Body of pancreas (tissue), 4 donors: ENCODE data around the gene FOXF1.

Experiments used
- POLR2A ChIP-seq, 3 donors: fragments of 450-650 bp; IDR thresholded peaks; one replicate each; pipeline ENCODE4 v1.6.1; 2016; ENCODE audit warnings: antibody characterized with exemption in 3 of 3, mild to moderate bottlenecking in 2 of 3
- TF ChIP-seq, protein P1 (sequence below), 7 experiments: fragments of 450-650 bp in 4 of 7; fragments of 200-600 bp in 3 of 7; sonication (generic) in 3 of 7; IDR thresholded peaks; one replicate each; pipeline ENCODE4 v1.5.1; 2016 to 2019; ENCODE audit warnings: antibody characterized with exemption in 7 of 7

DNA sequence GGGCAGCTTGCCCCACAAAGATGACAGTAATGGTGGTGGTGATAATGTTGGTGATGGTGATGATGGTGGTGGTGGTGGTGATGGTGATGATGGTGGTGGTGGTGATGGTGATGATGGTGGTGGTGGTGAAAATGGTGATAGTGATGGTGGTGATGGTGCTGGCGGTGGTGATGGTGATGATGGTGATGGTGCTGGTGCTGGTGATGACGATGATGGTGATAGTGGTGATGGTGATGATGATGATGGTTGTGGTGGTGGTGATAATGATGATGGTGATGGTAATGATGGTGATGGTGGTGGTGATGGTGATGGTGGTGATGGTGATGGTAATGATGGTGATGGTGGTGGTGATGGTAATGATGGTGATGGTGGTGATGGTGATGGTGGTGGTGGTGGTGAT, 46.3 kb upstream of the FOXF1 start:
- TF ChIP-seq, protein P1, sequence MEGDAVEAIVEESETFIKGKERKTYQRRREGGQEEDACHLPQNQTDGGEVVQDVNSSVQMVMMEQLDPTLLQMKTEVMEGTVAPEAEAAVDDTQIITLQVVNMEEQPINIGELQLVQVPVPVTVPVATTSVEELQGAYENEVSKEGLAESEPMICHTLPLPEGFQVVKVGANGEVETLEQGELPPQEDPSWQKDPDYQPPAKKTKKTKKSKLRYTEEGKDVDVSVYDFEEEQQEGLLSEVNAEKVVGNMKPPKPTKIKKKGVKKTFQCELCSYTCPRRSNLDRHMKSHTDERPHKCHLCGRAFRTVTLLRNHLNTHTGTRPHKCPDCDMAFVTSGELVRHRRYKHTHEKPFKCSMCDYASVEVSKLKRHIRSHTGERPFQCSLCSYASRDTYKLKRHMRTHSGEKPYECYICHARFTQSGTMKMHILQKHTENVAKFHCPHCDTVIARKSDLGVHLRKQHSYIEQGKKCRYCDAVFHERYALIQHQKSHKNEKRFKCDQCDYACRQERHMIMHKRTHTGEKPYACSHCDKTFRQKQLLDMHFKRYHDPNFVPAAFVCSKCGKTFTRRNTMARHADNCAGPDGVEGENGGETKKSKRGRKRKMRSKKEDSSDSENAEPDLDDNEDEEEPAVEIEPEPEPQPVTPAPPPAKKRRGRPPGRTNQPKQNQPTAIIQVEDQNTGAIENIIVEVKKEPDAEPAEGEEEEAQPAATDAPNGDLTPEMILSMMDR (IDR thresholded peaks at IDR 0.05) = no peak
- no peak for TF ChIP-seq POLR2A (IDR thresholded peaks at IDR 0.05)
